ENCODE measurements around the gene OGFRL1.

The OGFRL1 gene

GRCh38 chr6:71336901-71337300 lies 48.3 kb downstream of the OGFRL1 start:
- DNase-seq, result no peak

- no peak for DNase-seq
These were observed 50.1 kb downstream of the OGFRL1 start for GRCh38 chr6:71338540-71339316.

- DNase-seq, result no peak
These were observed 54.2 kb downstream of the OGFRL1 start for GRCh38 chr6:71342772-71343171.

- no peak for DNase-seq
These were observed 57.1 kb downstream of the OGFRL1 start for GRCh38 chr6:71345476-71346333.

- no peak for DNase-seq
These were observed 57.7 kb downstream of the OGFRL1 start for GRCh38 chr6:71346334-71346694.

- DNase-seq, result no peak
These were observed 58.5 kb downstream of the OGFRL1 start for GRCh38 chr6:71347119-71347518.

- DNase-seq, result peak; percentile 40
These were observed 60.8 kb downstream of the OGFRL1 start for GRCh38 chr6:71349395-71349794.

- no peak for DNase-seq
These were observed 61.5 kb downstream of the OGFRL1 start for GRCh38 chr6:71349976-71350615.

GRCh38 chr6:71351190-71351589 lies 62.6 kb downstream of the OGFRL1 start:
- DNase-seq, result no peak

All from NCI-H1694 (cell line).